HCT116 (cell line): Measurements from ENCODE around the gene PTPN13. TPM values are rescaled to one million over a fixed set of nuclear protein-coding genes. Genes with fewer than 3 reads are reported as not detected.

Experiments used
- ATAC-seq: fragments of 200-7000 bp; cut with Tn5 transposase; 2 replicates; pipeline ENCODE4 v1.9.1; 2020; ENCODE audit warnings: mild to moderate bottlenecking, moderate library complexity
- BruUV-seq: library from RNA; stranded (reverse); fragments of 400-500 nt; replicated peaks from 2 replicates; lab custom pipeline; 2021; lab: Mats Ljungman, UMichigan
- CTCF ChIA-PET: fragments of 300-600 bp; sonication (Branson Sonifier 250); formaldehyde crosslinking; loops from one replicate; lab custom pipeline; 2021; ENCODE audit warnings: antibody characterized with exemption; lab: Charles Lee
- POLR2A ChIA-PET: fragments of 300-600, 350-600 bp; sonication (Branson Sonifier 250); formaldehyde crosslinking; loops from one replicate; lab custom pipeline; 2021; ENCODE audit warnings: antibody characterized with exemption; lab: Charles Lee
- RAD21 ChIA-PET, 2 experiments: fragments of 300-600 bp; sonication (Branson Sonifier 250); formaldehyde crosslinking; loops; one replicate each; lab custom pipeline; 2023; ENCODE audit warnings: low total read pairs in 2 of 2; ENCODE audit not compliant: uncharacterized antibody in 2 of 2, unreplicated experiment in 2 of 2, low non-redundant PET in 1 of 2; lab: Charles Lee
- DNase-seq: peaks from one replicate; pipeline ENCODE4 v3.0.0-alpha.2; 2010; ENCODE audit warnings: low read depth, low spot score
- H2AFZ ChIP-seq: fragments of 200-600 bp; shearing (Covaris generic), sonication (generic); 2 replicates; pipeline ENCODE4 v1.6.1; 2017; ENCODE audit warnings: low read depth, mixed run types, mixed read lengths, antibody characterized with exemption, low read length; ENCODE audit not compliant: poor library complexity, severe bottlenecking
- H3K27ac ChIP-seq: 2 replicates; pipeline ENCODE4 v1.5.1; 2012; ENCODE audit warnings: low read depth, low read length
- H3K27me3 ChIP-seq: fragments of 200-600 bp; sonication (generic); 2 replicates; pipeline ENCODE4 v1.6.1; 2016; ENCODE audit warnings: mixed run types, low read length, mixed read lengths; ENCODE audit not compliant: insufficient read depth
- H3K36me3 ChIP-seq, 2 experiments: fragments of 200-500 bp in 1 of 2; fragments of 200-600 bp in 1 of 2; sonication (Bioruptor generic) in 1 of 2; sonication (generic) in 1 of 2; 2 replicates each; pipeline versions ENCODE4 v1.5.1 to v1.6.1; 2014 to 2016; ENCODE audit warnings: low read length in 2 of 2, inconsistent platforms in 1 of 2, mixed read lengths in 1 of 2, mixed run types in 1 of 2; ENCODE audit not compliant: insufficient read depth in 2 of 2, control insufficient read depth in 1 of 2
- H3K4me1 ChIP-seq, 2 experiments: fragments of 200-600 bp in 1 of 2; sonication (generic) in 1 of 2; 2 replicates each; pipeline versions ENCODE4 v1.5.1 to v1.6.1; 2012 to 2017; ENCODE audit warnings: low read length in 2 of 2, inconsistent platforms in 1 of 2, mild to moderate bottlenecking in 1 of 2, mixed read lengths in 1 of 2, mixed run types in 1 of 2, moderate library complexity in 1 of 2; ENCODE audit not compliant: insufficient read depth in 2 of 2, control insufficient read depth in 1 of 2
- H3K4me2 ChIP-seq: fragments of 200-600 bp; sonication (generic); 2 replicates; pipeline ENCODE4 v1.6.1; 2017; ENCODE audit warnings: mixed run types, low read length, mixed read lengths
- H3K4me3 ChIP-seq, 2 experiments: fragments of 200-600 bp in 1 of 2; sonication (generic) in 1 of 2; replicated peaks in 1 of 2; 2 replicates each; pipeline ENCODE4 v1.5.1; 2011 to 2016; ENCODE audit warnings: low read length in 2 of 2, control low read depth in 1 of 2, low read depth in 1 of 2, mild to moderate bottlenecking in 1 of 2, mixed read lengths in 1 of 2, mixed run types in 1 of 2
- H3K79me2 ChIP-seq: fragments of 200-600 bp; sonication (generic); 2 replicates; pipeline ENCODE4 v1.6.1; 2017; ENCODE audit warnings: mild to moderate bottlenecking, mixed run types, low read length, moderate library complexity, mixed read lengths; ENCODE audit not compliant: insufficient read depth
- H3K9ac ChIP-seq: fragments of 200-600 bp; sonication (generic); 2 replicates; pipeline ENCODE4 v1.6.1; 2016; ENCODE audit warnings: low read length, mixed read lengths
- H3K9me2 ChIP-seq: fragments of 200-600 bp; sonication (generic), shearing (Covaris generic); 2 replicates; pipeline ENCODE4 v1.6.1; 2017; ENCODE audit warnings: mixed run types, mild to moderate bottlenecking, moderate library complexity; ENCODE audit not compliant: insufficient read depth
- H3K9me3 ChIP-seq, 2 experiments: fragments of 200-500 bp in 1 of 2; fragments of 200-600 bp in 1 of 2; sonication (Bioruptor generic) in 1 of 2; sonication (generic) in 1 of 2; 2 replicates each; pipeline ENCODE4 v1.6.1; 2014 to 2017; ENCODE audit warnings: low read length in 2 of 2, mixed read lengths in 2 of 2, inconsistent platforms in 1 of 2, low read depth in 1 of 2, mild to moderate bottlenecking in 1 of 2, mixed run types in 1 of 2, moderate library complexity in 1 of 2; ENCODE audit not compliant: control insufficient read depth in 1 of 2, insufficient read depth in 1 of 2
- H4K20me1 ChIP-seq: fragments of 200-600 bp; sonication (generic), shearing (Covaris generic); 2 replicates; pipeline ENCODE4 v1.6.1; 2017; ENCODE audit warnings: mixed run types, mild to moderate bottlenecking, moderate library complexity; ENCODE audit not compliant: insufficient read depth
- CEBPB ChIP-seq: IDR thresholded peaks from 2 replicates; pipeline ENCODE4 v1.6.1; 2012; ENCODE audit warnings: low read depth
- ELF1 ChIP-seq: IDR thresholded peaks from 2 replicates; pipeline ENCODE4 v1.6.1; 2012; ENCODE audit warnings: low read depth, borderline replicate concordance
- EZH2 ChIP-seq: fragments of 200-600 bp; sonication (generic); IDR thresholded peaks from 2 replicates; pipeline ENCODE4 v1.6.1; 2017; ENCODE audit warnings: antibody characterized with exemption, mixed run types
- FOSL1 ChIP-seq: IDR thresholded peaks from 2 replicates; pipeline ENCODE4 v1.6.1; 2012; ENCODE audit warnings: low read depth
- POLR2A ChIP-seq: IDR thresholded peaks from 2 replicates; pipeline ENCODE4 v1.7.0; 2011; ENCODE audit warnings: borderline replicate concordance; ENCODE audit not compliant: insufficient read depth, insufficient read length; ENCODE audit errors: extremely low read depth
- POLR2AphosphoS5 ChIP-seq: IDR thresholded peaks from 2 replicates; pipeline ENCODE4 v1.6.1; 2011; ENCODE audit warnings: mild to moderate bottlenecking, low read depth, low read length, moderate library complexity
- SRF ChIP-seq: IDR thresholded peaks from 2 replicates; pipeline ENCODE4 v1.6.1; 2012; ENCODE audit warnings: low read depth
- ZNF274 ChIP-seq: fragments of 200-500 bp; sonication (Bioruptor generic); IDR thresholded peaks from 2 replicates; pipeline ENCODE4 v1.6.1; 2014; ENCODE audit warnings: mild to moderate bottlenecking, low read depth, low read length, inconsistent platforms
- intact Hi-C: fragments of 100-400 bp; cut with micrococcal nuclease; formaldehyde crosslinking; loops from 2 replicates; pipeline ENCODE4 v1.10.0; 2022
- total RNA-seq: library from RNA; stranded (reverse); gene quantifications from one replicate; pipeline ENCODE4 v1.2.1, GENCODE V29; 2021; ENCODE audit not compliant: unreplicated experiment
- TF ChIP-seq, protein P1 (sequence below): IDR thresholded peaks from 2 replicates; pipeline ENCODE4 v1.6.1; 2012
- TF ChIP-seq, protein P2 (sequence below), 3 experiments: fragments of 200-600 bp in 1 of 3; sonication (generic) in 1 of 3; IDR thresholded peaks in 2 of 3; conservative IDR thresholded peaks in 1 of 3; 2 replicates each; pipeline ENCODE4 v1.5.1; 2012 to 2017; ENCODE audit warnings: low read depth in 2 of 3, low read length in 2 of 3, antibody characterized with exemption in 1 of 3, borderline replicate concordance in 1 of 3, control low read depth in 1 of 3, mild to moderate bottlenecking in 1 of 3, mixed read lengths in 1 of 3, mixed run types in 1 of 3, moderate library complexity in 1 of 3; ENCODE audit not compliant: insufficient read depth in 1 of 3
- TF ChIP-seq, protein P3 (sequence below): IDR thresholded peaks from 2 replicates; pipeline ENCODE4 v1.6.1; 2012; ENCODE audit warnings: low read depth

PTPN13 gene
- total RNA-seq, 1 experiment from 2014 or later, result 14.6 TPM

DNA sequence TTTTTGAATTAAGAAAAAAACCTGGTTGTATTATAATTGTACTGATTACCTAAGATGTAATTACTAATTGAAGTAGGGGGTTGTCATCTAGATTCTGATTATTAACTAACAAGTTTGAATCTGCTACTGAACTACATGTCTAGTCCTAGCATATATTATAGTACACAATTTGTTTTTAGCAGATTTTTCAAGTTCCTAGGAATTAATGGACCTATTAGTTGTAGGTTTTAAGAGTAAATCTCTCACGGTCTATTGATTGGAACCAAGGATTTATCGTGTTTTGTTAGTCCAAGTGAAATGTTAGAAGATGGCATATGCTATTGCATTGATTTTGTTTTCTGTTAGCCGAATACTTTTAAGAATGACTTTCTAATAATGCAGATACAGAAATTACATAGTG, 20.8 kb downstream of the PTPN13 start:
- Histone ChIP-seq H3K27ac (no peak overlapping the region), H4K20me1 (no peaks in the 10 kb centered on the region), H3K4me3 (no peak overlapping the region), H3K4me2 (no peak overlapping the region), H3K36me3 (no peaks in the 10 kb centered on the region), H3K27me3 (no peaks in the 10 kb centered on the region), H2AFZ (no peak overlapping the region), H3K9me3 (no peaks in the 10 kb centered on the region), H3K4me1 (no peaks in the 10 kb centered on the region), H3K79me2 (no peaks in the 10 kb centered on the region), H3K9ac (no peak overlapping the region), H3K9me2 (no peaks in the 10 kb centered on the region)
- ATAC-seq (no peak), DNase-seq (no peak)
- TF ChIP-seq CEBPB (no peak), ELF1 (no peak), EZH2 (no peak), POLR2A (no peak), POLR2AphosphoS5 (no peak), FOSL1 (no peak)
- TF ChIP-seq, protein P1, sequence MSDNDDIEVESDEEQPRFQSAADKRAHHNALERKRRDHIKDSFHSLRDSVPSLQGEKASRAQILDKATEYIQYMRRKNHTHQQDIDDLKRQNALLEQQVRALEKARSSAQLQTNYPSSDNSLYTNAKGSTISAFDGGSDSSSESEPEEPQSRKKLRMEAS, result no peak
- intact Hi-C loops, result no loop called here
- RAD21 ChIA-PET, result no interaction called here
- POLR2A ChIA-PET, result no interaction called here
- no TSS peak for BruUV-seq
- CTCF ChIA-PET, result no interaction called here

DNA sequence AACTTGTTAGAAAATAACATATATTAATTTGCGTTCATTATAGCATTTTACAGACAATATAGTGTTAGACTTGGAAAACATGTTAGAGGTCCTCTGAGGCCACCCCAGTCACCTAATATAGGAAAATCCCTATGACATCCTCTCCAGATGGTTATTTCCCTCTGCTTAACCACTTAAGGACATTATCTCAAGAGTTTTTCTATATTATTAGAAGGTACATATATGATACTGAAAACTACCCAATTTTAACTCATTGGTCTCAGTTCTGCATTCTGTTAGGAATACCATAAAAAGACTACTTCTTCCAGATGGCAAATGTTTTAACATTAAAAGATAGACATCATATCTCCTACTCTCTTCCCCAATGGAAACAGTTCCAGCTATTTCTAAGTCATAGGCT, 21.4 kb downstream of the PTPN13 start:
- no peak for ATAC-seq
- Histone ChIP-seq H3K27ac (no peak overlapping the region), H3K27me3 (no peaks in the 10 kb centered on the region), H3K4me3 (no peak overlapping the region), H3K4me1 (no peaks in the 10 kb centered on the region), H2AFZ (no peak overlapping the region), H3K36me3 (no peaks in the 10 kb centered on the region)
- intact Hi-C loops, result no loop called here
- DNase-seq, result no peak
- POLR2A ChIA-PET, result no interaction called here
- CTCF ChIA-PET, result no interaction called here
- RAD21 ChIA-PET, result no interaction called here
- TF ChIP-seq, protein P2, sequence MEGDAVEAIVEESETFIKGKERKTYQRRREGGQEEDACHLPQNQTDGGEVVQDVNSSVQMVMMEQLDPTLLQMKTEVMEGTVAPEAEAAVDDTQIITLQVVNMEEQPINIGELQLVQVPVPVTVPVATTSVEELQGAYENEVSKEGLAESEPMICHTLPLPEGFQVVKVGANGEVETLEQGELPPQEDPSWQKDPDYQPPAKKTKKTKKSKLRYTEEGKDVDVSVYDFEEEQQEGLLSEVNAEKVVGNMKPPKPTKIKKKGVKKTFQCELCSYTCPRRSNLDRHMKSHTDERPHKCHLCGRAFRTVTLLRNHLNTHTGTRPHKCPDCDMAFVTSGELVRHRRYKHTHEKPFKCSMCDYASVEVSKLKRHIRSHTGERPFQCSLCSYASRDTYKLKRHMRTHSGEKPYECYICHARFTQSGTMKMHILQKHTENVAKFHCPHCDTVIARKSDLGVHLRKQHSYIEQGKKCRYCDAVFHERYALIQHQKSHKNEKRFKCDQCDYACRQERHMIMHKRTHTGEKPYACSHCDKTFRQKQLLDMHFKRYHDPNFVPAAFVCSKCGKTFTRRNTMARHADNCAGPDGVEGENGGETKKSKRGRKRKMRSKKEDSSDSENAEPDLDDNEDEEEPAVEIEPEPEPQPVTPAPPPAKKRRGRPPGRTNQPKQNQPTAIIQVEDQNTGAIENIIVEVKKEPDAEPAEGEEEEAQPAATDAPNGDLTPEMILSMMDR (IDR thresholded peaks at IDR 0.05 in 2 of 3, conservative IDR thresholded peaks at IDR 0.05 in 1 of 3; ENCODE audit: borderline replicate concordance in 1 of 3, insufficient read depth in 1 of 3, low read depth in 2 of 3, low read length in 2 of 3), result no peak
- no peak for TF ChIP-seq ZNF274
- TF ChIP-seq, protein P3, sequence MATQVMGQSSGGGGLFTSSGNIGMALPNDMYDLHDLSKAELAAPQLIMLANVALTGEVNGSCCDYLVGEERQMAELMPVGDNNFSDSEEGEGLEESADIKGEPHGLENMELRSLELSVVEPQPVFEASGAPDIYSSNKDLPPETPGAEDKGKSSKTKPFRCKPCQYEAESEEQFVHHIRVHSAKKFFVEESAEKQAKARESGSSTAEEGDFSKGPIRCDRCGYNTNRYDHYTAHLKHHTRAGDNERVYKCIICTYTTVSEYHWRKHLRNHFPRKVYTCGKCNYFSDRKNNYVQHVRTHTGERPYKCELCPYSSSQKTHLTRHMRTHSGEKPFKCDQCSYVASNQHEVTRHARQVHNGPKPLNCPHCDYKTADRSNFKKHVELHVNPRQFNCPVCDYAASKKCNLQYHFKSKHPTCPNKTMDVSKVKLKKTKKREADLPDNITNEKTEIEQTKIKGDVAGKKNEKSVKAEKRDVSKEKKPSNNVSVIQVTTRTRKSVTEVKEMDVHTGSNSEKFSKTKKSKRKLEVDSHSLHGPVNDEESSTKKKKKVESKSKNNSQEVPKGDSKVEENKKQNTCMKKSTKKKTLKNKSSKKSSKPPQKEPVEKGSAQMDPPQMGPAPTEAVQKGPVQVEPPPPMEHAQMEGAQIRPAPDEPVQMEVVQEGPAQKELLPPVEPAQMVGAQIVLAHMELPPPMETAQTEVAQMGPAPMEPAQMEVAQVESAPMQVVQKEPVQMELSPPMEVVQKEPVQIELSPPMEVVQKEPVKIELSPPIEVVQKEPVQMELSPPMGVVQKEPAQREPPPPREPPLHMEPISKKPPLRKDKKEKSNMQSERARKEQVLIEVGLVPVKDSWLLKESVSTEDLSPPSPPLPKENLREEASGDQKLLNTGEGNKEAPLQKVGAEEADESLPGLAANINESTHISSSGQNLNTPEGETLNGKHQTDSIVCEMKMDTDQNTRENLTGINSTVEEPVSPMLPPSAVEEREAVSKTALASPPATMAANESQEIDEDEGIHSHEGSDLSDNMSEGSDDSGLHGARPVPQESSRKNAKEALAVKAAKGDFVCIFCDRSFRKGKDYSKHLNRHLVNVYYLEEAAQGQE, result no peak
- TF ChIP-seq CEBPB, result no peak
- no peak for TF ChIP-seq EZH2
- no peak for TF ChIP-seq SRF
- TF ChIP-seq POLR2AphosphoS5, result no peak
- TF ChIP-seq, all 23 proteins: peak for 0
- no TSS peak for BruUV-seq
- no peaks in the 10 kb centered on the region for H3K79me2 ChIP-seq
- no peaks in the 10 kb centered on the region for H4K20me1 ChIP-seq
- no peaks in the 10 kb centered on the region for H3K9me3 ChIP-seq
- H3K9ac ChIP-seq, result no peak overlapping the region
- no peak overlapping the region for H3K4me2 ChIP-seq
- no peaks in the 10 kb centered on the region for H3K9me2 ChIP-seq
